Measurements from ENCODE around the gene MGAM2. TPM values are rescaled to one million over a fixed set of nuclear protein-coding genes. Genes with fewer than 3 reads are reported as not detected.
"Not testable (repeated sequence)": the region's sequence is repeated elsewhere in the genome, so short reads cannot be mapped to it uniquely, and the experiment has no call there.

The MGAM2 gene
- total RNA-seq, 1 experiment from 2014 or later: not detected

DNA sequence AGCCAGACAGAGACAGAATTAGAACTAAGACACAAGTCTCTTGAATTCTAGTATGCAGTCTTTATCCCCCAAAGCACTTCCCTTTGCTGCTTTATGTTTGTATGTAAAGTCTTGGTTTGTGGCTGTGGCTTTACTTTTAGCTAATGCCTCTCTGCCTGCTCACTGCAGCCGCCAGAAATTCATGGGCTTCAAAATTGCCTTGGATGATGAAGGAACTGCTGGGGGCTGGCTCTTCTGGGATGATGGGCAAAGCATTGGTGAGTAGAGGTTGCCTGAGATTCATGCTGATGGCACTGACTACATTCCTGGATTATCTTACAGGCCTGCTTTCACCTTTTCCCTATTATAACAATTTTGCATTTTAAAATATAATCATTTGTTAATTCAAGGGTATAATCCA, 10.9 kb upstream of the MGAM2 start:
- CTCF ChIA-PET: interaction anchor here (1.7 kb wide), 1 partner anchor 125 kb away, joined by 8 read pairs; no protein-coding TSS in a partner anchor
- intact Hi-C loops (cut with micrococcal nuclease): no loop called here
- no peak overlapping the region for H3K27ac Mint-ChIP-seq (ENCODE audit: low read depth, unreplicated experiment)

GRCh38 chr7:142101794-142102193, 9.7 kb upstream of the MGAM2 start:
- DNase-seq (ENCODE audit: unreplicated experiment); BruUV-seq (replicated peaks); H3K9me3 Mint-ChIP-seq (ENCODE audit: unreplicated experiment); intact Hi-C loops (cut with micrococcal nuclease); H3K27ac Mint-ChIP-seq (ENCODE audit: low read depth, unreplicated experiment); H3K27me3 Mint-ChIP-seq (ENCODE audit: insufficient read depth, unreplicated experiment); H3K4me3 Mint-ChIP-seq (ENCODE audit: unreplicated experiment); H3K36me3 Mint-ChIP-seq (ENCODE audit: insufficient read depth, unreplicated experiment); POLR2A ChIA-PET; H3K4me1 Mint-ChIP-seq (ENCODE audit: insufficient read depth, unreplicated experiment): not testable (repeated sequence)
- CTCF ChIA-PET: interaction anchor here (0.7 to 1.7 kb wide), 3 partner anchors 70 to 869 kb away, joined by 3 to 8 read pairs (median 3); no protein-coding TSS in a partner anchor

More for the DNA sequence above, 10.9 kb upstream of the MGAM2 start:
- Mint-ChIP-seq H3K4me1 (ENCODE audit: insufficient read depth, unreplicated experiment) (peaks cover 8% of the 10 kb centered on the region), H3K27me3 (ENCODE audit: insufficient read depth, unreplicated experiment) (no peaks in the 10 kb centered on the region), H3K36me3 (ENCODE audit: insufficient read depth, unreplicated experiment) (no peaks in the 10 kb centered on the region), H3K9me3 (ENCODE audit: unreplicated experiment) (no peaks in the 10 kb centered on the region), H3K4me3 (ENCODE audit: unreplicated experiment) (no peak overlapping the region)
- POLR2A ChIA-PET: no interaction called here
- BruUV-seq (replicated peaks): no TSS peak
- no peak for DNase-seq (ENCODE audit: unreplicated experiment)
- TF ChIP-seq CTCF (IDR thresholded peaks at IDR 0.05; ENCODE audit: unreplicated experiment): no peak

DNA sequence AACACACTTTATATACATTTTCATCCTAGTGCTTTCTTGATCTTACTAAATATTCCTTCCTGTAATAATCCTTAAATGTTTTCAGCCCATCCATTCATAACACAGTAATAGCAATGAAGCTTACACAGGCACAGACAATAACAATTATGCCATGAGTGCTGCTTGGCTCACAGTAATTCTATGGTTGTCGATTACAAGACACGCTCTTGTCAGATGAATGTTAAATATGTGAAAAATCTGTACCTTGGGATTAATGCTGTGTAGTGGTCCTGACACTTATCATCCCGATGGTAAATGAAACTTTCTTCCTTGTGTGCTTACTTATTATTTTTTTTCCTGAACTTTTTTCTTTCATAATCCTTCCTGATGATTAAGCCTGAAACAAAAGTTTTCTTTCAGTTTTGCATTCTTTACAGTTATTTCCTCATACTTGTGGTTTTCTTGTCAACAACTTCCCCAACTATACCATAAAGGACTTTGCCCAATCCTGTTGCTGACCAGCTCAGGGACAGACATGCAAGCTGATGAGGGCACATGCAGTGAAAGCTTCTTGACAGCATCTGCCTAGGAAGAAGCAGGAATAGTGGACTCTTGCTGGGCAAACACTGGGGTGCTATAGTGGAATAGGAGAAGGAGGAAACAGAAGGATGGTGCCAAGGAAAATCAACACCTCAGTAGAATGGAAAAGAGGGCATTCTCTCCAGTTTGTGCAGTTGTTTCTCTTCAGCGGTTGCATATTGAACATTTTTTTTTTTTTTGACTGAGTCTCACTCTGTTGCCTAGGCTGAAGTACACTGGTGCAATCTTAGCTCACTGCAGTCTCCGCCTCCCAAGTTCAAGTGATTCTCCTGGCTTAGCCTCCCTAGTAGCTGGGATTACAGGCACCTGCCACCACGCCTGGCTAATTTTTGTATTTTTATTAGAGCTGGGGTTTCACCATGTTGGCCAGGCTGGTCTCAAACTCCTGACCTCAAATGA, 6.7 kb upstream of the MGAM2 start:
- no peak for TF ChIP-seq CTCF (IDR thresholded peaks at IDR 0.05; ENCODE audit: unreplicated experiment)
- Mint-ChIP-seq H3K27ac (ENCODE audit: low read depth, unreplicated experiment) (no peak overlapping the region), H3K4me1 (ENCODE audit: insufficient read depth, unreplicated experiment) (peaks cover 14% of the 10 kb centered on the region), H3K9me3 (ENCODE audit: unreplicated experiment) (no peaks in the 10 kb centered on the region), H3K4me3 (ENCODE audit: unreplicated experiment) (no peak overlapping the region), H3K27me3 (ENCODE audit: insufficient read depth, unreplicated experiment) (no peaks in the 10 kb centered on the region), H3K36me3 (ENCODE audit: insufficient read depth, unreplicated experiment) (no peaks in the 10 kb centered on the region)
- BruUV-seq (replicated peaks): no TSS peak
- intact Hi-C loops (cut with micrococcal nuclease): no loop called here
- peak; percentile 71 for DNase-seq (ENCODE audit: unreplicated experiment)
- CTCF ChIA-PET: interaction anchor here (0.6 to 1.3 kb wide), 4 partner anchors 56 to 129 kb away, joined by 3 to 4 read pairs (median 3); no protein-coding TSS in a partner anchor
- POLR2A ChIA-PET: interaction anchor here (0.7 kb wide), 1 partner anchor 255 kb away, joined by 3 read pairs; no protein-coding TSS in a partner anchor

DNA sequence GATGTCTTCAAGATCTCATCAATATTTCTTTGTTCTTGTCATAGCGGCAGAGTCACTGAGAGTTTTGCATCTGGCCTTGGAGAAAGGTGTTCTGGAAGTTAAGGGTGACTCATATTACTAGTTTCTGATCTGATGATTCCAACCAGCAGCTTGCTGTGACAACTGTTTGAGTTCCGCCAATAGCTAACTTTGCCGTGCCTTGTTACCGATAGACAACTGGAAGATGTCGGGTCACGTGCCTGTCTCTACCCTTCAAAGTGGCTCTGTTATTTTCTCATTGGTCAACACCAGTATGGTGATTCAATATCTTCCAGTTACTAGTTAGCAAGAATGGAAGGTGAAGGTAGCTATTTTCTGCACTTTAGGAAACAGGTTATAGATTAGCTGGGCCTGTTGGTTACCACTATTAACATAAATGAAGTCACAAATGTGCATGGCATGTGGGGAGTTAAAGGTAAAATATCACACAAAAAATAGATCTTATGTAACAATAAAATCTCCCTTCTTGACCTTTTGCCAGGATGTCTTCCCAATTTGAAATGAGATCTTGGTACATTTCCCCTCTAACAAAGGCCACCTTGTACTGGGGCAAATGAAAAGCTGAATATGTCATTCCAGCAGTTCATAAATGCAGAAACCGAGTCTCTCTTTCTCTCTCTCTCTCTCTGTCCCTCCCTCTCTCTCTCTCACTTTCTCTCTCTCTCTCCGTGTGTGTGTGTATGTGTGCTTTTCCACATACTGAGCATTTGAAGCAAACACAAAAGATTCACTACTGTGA, 2.6 kb upstream of the MGAM2 start:
- DNase-seq (ENCODE audit: unreplicated experiment): no peak
- CTCF ChIA-PET: interaction anchor here (0.6 to 1.4 kb wide), 4 partner anchors 12 to 1195 kb away, joined by 3 to 4 read pairs (median 4); no protein-coding TSS in a partner anchor
- POLR2A ChIA-PET: interaction anchor here (0.6 kb wide), 1 partner anchor 196 kb away, joined by 3 read pairs; no protein-coding TSS in a partner anchor
- peaks cover 10% of the 10 kb centered on the region for H3K27me3 Mint-ChIP-seq (ENCODE audit: insufficient read depth, unreplicated experiment)
- BruUV-seq (replicated peaks): no TSS peak
- no peak overlapping the region for H3K27ac Mint-ChIP-seq (ENCODE audit: low read depth, unreplicated experiment)
- H3K4me3 Mint-ChIP-seq (ENCODE audit: unreplicated experiment): no peak overlapping the region
- H3K4me1 Mint-ChIP-seq (ENCODE audit: insufficient read depth, unreplicated experiment): peaks cover 14% of the 10 kb centered on the region
- TF ChIP-seq CTCF (IDR thresholded peaks at IDR 0.05; ENCODE audit: unreplicated experiment): no peak
- intact Hi-C loops (cut with micrococcal nuclease): no loop called here
- no peaks in the 10 kb centered on the region for H3K9me3 Mint-ChIP-seq (ENCODE audit: unreplicated experiment)
- no peaks in the 10 kb centered on the region for H3K36me3 Mint-ChIP-seq (ENCODE audit: insufficient read depth, unreplicated experiment)
